Astrocyte of the cerebellum (primary cell): ENCODE measurements around the gene PHYH.
A peak's percentile ranks its signal among the peaks of the same experiment; 100 is the strongest.

Experiments used
- DNase-seq: peaks from one replicate; pipeline ENCODE4 v3.0.0-alpha.2; 2011; ENCODE audit warnings: low read depth
- H3K4me3 ChIP-seq: 2 replicates; pipeline ENCODE4 v1.5.1; 2011; ENCODE audit warnings: mild to moderate bottlenecking, low read depth, low read length, moderate library complexity
- in situ Hi-C: cut with HindIII; loops from 2 replicates; pipeline ENCODE4 v1.10.0; 2017; ENCODE audit warnings: low sequenced_read_pairs
- TF ChIP-seq, protein P1 (sequence below): IDR thresholded peaks from 2 replicates; pipeline ENCODE4 v1.5.1; 2012; ENCODE audit warnings: low read length, low read depth, moderate library complexity, mild to moderate bottlenecking; ENCODE audit errors: missing control alignments

The PHYH gene

DNA sequence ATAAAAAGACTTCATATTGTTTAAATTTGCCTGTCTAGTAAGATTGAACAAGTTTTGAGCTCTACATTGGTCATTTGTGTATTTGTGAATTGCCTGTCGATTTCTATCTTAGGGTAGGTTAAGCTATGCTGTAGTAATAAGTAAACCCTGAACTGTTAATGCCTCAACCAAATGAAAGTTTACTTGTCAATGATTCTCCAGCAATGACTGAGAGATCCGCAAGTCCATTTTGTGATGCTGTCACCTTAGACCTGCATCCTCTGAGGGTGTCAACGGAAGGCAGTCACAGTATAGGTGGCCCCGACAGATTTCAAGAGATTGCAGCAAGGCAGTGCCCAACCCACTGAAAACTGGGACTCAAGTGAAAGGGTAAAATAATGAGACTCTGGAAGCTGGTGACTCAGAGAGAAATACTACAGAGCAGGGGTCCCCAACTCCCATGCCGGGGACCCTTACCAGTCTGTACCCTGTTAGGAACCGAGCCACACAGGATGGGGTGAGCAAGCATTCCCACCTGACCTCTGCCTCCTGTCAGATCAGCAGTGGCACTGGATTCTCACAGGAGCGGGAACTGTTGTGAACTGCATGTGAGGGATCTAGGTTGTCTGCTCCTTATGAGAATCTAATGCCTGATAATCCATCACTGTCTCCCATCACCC is 10.8 kb upstream of the PHYH start:
- no peak overlapping the region for H3K4me3 ChIP-seq
- TF ChIP-seq, protein P1, sequence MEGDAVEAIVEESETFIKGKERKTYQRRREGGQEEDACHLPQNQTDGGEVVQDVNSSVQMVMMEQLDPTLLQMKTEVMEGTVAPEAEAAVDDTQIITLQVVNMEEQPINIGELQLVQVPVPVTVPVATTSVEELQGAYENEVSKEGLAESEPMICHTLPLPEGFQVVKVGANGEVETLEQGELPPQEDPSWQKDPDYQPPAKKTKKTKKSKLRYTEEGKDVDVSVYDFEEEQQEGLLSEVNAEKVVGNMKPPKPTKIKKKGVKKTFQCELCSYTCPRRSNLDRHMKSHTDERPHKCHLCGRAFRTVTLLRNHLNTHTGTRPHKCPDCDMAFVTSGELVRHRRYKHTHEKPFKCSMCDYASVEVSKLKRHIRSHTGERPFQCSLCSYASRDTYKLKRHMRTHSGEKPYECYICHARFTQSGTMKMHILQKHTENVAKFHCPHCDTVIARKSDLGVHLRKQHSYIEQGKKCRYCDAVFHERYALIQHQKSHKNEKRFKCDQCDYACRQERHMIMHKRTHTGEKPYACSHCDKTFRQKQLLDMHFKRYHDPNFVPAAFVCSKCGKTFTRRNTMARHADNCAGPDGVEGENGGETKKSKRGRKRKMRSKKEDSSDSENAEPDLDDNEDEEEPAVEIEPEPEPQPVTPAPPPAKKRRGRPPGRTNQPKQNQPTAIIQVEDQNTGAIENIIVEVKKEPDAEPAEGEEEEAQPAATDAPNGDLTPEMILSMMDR, result no peak
- DNase-seq, result no peak
- in situ Hi-C loops, result no loop called here

DNA sequence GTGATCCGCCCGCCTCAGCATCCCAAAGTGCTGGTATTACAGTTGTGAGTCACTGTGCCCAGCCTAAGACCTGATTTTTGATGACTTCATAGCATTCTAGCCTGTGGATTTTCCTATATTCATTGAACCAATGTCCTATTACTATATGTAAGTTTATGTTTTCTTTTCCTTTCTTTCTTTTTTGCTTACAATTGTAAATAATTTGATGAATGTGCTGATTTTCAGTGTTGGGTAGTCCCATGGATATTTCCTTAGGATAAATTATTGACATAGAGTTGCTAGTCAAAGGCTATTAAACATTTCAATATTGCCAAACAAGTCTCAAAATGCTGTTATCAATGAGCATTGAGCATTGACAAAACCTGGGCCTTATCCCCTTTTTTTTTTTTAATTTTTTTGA is 9.9 kb upstream of the PHYH start:
- no peak overlapping the region for H3K4me3 ChIP-seq
- TF ChIP-seq, protein P1, result no peak
- in situ Hi-C loops, result no loop called here
- DNase-seq, result no peak

DNA sequence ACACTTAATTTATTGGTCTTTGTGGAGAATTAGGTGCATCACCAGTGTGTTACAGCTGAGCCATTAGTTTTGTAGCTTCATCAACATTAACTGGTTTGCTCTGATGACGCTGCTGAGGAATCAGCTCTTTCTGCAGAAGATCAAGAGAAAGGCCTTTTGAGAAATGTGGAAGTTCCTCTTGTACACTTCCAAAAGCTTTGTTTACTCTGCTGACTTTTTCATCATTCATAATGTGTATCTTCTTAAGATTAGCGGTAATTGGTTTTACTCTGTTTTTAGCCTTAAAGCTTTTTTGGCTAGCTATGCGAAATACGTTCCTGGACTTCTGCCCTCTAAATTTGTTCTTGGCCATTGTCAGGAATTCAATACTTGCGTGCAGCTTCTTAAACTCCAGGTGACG is 8.2 kb upstream of the PHYH start:
- no peak for DNase-seq
- H3K4me3 ChIP-seq, result no peak overlapping the region
- in situ Hi-C loops, result no loop called here
- TF ChIP-seq, protein P1, result no peak

DNA sequence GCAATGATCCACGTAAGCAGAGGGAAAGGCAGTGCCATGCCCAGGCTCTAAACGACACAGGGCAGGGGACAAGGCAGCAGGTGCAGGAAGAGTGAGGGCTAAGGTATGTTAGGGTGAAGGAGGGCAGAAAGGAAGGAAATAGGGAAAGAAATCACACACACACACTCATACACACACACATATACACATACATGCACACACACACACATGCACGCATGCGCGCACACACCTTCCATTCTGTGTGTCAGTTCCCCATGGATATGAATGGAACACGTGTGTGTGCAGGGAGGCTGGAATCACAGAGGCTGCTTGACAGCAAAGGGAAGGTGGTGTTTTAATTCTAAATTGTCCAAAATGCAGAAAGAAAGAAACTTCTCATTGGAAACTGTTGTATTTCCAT is 6.2 kb upstream of the PHYH start:
- no peak for DNase-seq
- H3K4me3 ChIP-seq, result no peak overlapping the region
- TF ChIP-seq, protein P1, result no peak
- in situ Hi-C loops, result no loop called here

DNA sequence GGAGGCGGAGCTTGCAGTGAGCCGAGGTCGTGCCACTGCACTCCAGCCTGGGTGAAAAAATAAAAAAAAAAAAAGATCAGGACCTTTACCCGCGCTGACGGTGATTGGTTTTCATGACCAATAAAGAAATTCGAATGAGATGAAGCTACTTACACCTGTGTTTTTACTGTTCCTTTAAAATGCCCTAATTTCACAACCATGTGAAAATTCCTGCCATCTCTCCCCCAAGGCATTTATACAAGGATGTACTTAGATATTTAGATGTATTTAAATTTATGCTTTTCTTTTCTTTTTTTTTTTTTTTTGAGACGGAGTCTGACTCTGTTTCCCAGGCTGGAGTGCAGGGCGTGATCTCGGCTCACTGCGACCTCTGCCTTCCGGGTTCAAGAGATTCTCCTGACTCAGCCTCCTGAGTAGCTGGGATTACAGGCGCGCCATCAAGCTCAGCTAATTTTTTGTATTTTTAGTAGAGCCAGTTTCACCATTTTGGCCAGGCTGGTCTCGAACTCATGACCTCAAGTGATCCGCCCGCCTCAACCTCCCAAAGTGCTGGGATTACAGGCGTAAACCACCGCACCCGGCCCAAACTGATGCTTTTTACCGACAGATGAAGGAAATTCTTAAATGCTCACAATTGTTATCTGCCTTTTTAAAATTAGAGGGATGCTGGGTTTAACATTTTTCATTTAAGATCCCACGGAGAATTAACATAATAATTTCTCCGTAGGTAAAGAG is 3.1 kb upstream of the PHYH start:
- TF ChIP-seq, protein P1, result no peak
- no peak for DNase-seq

DNA sequence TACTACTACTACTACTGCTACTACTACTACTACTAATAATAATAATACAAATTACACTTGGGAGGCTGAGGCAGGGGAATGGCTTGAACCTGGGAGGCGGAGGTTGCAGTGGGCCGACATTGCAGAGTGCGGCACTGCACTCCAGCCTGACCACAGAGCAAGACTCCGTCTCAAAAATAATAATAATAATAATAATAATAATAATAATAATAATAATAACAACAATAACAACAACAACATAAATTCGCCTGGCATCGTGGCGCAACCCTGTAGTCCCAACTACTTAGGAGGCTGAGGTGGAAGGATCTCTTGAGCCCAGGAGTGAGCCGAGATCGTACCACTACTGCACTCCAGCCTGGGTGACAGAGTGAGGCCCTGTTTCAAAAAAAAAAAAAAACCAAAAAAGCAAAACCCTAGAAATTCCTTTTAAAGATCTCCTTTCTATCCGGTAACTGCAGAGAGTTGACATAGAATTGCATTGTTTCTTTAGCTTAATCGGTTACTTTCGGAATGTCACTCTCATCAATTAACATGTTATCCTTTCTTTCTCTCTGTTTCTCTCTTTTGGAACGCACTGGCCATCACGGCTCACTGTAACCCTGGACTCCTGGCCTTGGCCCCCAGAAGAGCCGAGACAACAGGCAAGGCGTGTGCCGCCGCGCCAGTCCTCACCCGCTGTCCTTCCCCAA is 972 bp downstream of the PHYH start:
- in situ Hi-C loops, result no loop called here
- no peak for DNase-seq
- TF ChIP-seq, protein P1, result no peak
- H3K4me3 ChIP-seq, result peak overlapping the region; percentile 67

More for the DNA sequence above, 3.1 kb upstream of the PHYH start:
- no peak overlapping the region for H3K4me3 ChIP-seq
- in situ Hi-C loops, result no loop called here
